GM18519 (cell line): ENCODE results near the gene FAH.

ENCODE experiments used
- ATAC-seq: cut with Tn5 transposase; IDR thresholded peaks from one replicate; pipeline ENCODE4 v1.9.1; 2021; ENCODE audit warnings: mild to moderate bottlenecking, moderate library complexity; ENCODE audit not compliant: unreplicated experiment, low FRiP score

The FAH gene

DNA sequence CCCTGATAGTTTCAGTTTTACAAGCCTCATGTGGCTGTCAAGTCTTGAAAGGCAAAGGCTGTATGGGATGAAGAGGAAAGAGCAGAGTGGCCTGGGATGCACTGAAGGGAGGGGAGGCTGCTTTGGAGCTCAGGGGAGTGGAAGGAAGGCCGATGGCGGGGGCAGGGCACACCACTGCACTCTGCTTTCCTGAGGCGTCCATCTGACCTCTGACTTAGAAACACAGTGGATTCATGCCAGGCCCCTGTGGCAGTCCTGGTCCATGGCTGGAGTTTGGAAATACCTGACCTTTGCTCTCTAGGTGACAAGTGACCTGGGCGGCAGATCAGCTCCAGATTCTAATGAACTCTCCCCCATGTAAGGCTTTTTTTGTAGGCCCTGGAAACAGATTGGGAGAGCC, 19.0 kb downstream of the FAH start:
- ATAC-seq: no peak

DNA sequence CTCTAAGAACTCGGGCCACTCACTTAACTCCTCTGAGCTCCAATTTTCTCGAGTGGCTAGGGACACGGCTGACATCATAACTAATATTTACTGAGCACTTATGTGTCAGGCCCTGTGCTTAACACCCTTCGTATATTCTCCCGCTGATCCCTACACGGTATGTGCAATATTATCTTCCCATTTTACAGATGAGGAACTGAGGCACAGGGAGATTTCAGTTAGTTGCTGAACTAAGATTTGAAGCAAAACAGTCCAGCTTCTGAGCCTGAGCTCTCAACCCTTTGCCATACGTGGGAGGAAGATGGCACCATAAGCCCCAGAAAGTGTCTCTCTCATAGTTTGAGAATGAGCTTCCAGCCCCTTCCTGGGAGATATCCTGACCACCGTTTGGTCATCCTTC, 19.6 kb downstream of the FAH start:
- ATAC-seq: no peak

GRCh38 chr15:80173022-80173759, 20.4 kb downstream of the FAH start:
- peak; percentile 59 for ATAC-seq

DNA sequence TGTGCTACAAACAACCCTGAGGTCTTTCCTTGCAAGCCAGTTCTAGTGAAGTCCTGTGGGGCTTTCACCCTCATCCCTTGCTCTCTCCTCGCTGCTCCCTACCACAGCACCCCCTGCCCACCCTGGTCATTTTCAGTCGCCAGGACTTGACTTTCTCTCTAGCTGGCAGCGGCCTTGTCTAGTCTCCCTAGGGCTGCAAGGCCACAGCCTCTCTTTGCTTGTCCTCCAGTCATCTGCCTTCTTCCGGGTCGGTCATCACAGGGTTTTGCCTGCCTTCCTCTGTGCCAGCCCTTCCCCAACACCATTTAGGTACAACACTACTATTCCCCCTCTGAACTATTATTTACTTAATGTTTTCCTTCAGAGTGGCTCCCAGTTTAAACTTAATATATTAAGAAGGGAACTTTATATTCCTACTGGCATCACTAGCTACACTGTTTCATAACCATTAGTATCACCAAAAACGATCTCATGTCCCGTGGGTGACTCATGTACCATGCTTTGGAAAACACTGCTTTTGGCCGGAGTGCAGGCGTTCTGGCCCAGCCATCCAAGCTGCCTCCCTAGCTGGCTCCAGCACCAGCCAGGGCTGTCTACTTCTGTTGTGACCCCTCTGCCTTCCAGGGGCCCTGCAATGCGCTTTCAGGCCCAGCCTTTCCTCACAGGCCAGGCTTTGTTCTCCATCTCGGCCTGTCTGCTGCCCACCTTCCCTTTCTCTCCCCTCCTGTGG, 21.4 kb downstream of the FAH start:
- ATAC-seq: no peak

GRCh38 chr15:80175436-80175835, 22.6 kb downstream of the FAH start:
- no peak for ATAC-seq

GRCh38 chr15:80176443-80176842, 23.6 kb downstream of the FAH start:
- no peak for ATAC-seq

GRCh38 chr15:80177156-80177555, 24.4 kb downstream of the FAH start:
- ATAC-seq: no peak

DNA sequence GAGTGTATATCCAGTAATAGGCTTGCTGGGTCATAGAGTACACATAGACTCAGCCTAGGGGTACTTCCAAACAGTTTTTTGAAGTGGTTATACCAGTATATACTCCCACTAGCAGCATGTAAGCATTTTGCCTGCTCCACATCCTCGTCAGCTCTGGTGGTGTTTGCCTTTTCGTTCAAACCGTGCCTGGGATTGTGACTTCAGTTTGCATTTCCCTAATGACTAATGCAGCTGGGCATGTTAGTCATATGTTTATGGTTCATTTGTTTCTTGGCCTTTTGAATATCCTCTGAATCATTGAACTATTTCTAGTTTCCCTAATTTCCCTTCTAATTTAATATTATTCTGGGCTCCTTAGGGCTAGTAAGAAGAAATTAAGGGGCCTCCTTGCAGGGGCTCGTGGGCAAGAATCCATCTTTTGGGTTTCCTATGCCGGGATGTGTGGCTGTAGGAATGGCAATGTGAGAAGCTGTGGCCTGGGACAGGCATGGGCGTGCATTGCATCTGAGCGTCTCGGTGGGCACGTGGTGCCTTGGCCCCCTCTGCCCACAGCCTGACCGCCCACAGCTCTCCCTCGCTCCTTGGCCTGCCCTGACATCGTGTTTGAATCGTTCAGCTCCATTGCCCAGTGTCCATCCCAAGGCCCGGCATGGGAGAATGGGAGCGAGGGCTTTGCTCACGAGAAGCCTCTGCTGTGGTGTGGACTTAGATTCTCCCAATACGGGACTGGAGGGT, 26.4 kb downstream of the FAH start:
- no peak for ATAC-seq

GRCh38 chr15:80179935-80180334, 27.1 kb downstream of the FAH start:
- no peak for ATAC-seq

- ATAC-seq: no peak
These were observed 27.7 kb downstream of the FAH start for GRCh38 chr15:80180468-80180867.

DNA sequence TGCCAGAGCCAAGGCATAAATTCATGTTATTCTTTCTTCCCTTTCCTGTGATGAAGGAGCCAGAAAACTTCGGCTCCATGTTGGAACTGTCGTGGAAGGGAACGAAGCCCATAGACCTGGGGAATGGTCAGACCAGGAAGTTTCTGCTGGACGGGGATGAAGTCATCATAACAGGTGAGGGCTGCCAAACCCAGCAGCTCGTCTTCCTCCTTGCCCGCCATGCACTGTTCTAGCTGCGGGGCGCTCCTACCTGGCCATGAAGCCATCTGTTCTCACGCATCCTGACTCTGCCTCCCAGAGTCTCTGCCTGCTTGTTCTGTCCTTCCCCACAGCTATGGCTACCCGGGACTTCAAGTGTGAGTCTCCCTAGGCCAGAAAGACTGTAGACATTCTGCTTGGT, 28.2 kb downstream of the FAH start:
- ATAC-seq: no peak

DNA sequence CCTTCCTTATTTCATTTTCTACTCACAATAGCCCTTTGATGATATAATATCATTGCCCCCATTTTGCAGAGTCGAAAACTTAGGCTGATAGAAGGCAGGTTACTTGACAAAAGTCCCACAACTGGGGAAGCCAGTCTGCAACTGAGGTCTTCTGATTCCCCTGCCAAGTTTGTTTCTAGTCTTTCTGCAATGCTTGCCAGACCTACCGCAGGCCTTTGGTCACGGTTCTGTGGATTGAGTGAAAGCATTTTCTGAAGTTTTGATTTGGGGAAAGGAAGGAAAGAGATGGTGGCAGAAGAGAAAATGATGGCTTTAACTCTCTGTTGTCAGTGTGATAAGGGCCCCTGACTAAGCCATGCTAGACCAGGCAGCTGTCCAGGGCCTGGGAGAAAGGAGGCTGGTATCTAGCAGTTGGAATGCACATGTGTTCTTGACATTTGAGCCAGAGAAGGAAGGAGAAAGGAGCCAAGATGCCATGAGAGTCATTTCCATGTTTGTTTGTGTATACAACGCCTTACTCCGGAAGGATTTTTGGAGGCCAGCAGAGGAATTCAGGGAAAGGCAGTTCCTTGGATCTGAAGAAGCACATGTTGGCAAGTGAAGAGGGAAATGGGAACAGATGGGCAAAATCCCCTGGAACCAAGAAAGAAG, 29.9 kb downstream of the FAH start:
- ATAC-seq: no peak

DNA sequence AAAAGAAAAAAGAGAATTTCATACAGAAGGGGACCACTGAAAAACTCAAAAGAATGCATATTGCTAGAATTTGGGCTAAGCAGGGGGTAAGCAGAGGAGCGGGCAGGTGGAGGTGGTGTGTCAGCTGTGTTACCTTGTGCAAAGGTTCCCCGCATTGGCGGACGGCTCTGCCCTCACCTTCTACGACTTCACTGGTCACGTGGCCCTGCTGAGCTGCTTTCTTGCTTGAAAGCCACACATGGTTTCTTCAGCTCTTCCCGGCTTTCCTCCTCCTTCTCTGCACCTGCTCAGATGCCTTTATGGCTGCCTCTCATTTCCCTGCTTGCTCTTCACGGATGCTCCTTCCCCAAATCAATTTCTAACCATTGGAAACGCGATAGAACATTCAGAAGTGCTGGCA, 30.5 kb downstream of the FAH start:
- no peak for ATAC-seq

DNA sequence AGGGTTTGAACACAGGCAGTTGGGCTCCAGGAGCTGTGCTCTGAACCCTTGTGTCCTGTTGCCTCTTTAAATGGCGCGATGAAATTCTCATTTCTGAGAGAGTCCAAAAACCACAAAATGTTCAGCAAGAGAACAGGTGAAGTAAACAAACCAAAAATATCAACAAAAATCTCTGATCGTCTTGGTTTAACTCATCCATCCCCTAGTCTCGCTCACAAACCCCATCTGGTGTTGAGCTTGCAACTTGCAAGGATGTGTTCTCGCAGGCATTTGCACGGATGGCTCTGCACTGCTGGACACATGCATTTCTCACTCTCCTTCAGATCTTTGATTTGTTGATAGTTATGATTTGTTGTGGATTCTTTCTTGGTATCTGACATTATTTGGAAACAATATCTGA, 31.1 kb downstream of the FAH start:
- ATAC-seq: no peak

- no peak for ATAC-seq
These were observed 31.8 kb downstream of the FAH start for GRCh38 chr15:80184554-80184953.

GRCh38 chr15:80185152-80185551, 32.4 kb downstream of the FAH start:
- no peak for ATAC-seq

- no peak for ATAC-seq
These were observed 33.3 kb downstream of the FAH start for GRCh38 chr15:80186066-80186465.

- ATAC-seq: no peak
These were observed 33.8 kb downstream of the FAH start for GRCh38 chr15:80186597-80186996.

- no peak for ATAC-seq
These were observed 35.5 kb downstream of the FAH start for GRCh38 chr15:80188251-80188650.

- ATAC-seq: no peak
These were observed 38.4 kb downstream of the FAH start for GRCh38 chr15:80191198-80191597.
